Left kidney (tissue), 8 donors: ENCODE results near the gene PKD1L1. TPM values are rescaled to one million over a fixed set of nuclear protein-coding genes. Genes with fewer than 3 reads are reported as not detected.
A peak's percentile ranks its signal among the peaks of the same experiment; 100 is the strongest.
"Not testable (repeated sequence)": the region's sequence is repeated elsewhere in the genome, so short reads cannot be mapped to it uniquely, and the experiment has no call there.

Experiments
- DNase-seq: peaks from one replicate; pipeline ENCODE4 v3.0.0-alpha.2; 2013
- long read RNA-seq, 8 donors: transcript quantifications; one replicate each; lab custom pipeline, GENCODE V29; 2026
- polyA plus RNA-seq: library from polyadenylated mRNA; unstranded; fragments of 120-200 nt; gene quantifications from one replicate; pipeline ENCODE4 v1.2.1, GENCODE V29; 2013; ENCODE audit not compliant: insufficient read length

The PKD1L1 gene, protein sequence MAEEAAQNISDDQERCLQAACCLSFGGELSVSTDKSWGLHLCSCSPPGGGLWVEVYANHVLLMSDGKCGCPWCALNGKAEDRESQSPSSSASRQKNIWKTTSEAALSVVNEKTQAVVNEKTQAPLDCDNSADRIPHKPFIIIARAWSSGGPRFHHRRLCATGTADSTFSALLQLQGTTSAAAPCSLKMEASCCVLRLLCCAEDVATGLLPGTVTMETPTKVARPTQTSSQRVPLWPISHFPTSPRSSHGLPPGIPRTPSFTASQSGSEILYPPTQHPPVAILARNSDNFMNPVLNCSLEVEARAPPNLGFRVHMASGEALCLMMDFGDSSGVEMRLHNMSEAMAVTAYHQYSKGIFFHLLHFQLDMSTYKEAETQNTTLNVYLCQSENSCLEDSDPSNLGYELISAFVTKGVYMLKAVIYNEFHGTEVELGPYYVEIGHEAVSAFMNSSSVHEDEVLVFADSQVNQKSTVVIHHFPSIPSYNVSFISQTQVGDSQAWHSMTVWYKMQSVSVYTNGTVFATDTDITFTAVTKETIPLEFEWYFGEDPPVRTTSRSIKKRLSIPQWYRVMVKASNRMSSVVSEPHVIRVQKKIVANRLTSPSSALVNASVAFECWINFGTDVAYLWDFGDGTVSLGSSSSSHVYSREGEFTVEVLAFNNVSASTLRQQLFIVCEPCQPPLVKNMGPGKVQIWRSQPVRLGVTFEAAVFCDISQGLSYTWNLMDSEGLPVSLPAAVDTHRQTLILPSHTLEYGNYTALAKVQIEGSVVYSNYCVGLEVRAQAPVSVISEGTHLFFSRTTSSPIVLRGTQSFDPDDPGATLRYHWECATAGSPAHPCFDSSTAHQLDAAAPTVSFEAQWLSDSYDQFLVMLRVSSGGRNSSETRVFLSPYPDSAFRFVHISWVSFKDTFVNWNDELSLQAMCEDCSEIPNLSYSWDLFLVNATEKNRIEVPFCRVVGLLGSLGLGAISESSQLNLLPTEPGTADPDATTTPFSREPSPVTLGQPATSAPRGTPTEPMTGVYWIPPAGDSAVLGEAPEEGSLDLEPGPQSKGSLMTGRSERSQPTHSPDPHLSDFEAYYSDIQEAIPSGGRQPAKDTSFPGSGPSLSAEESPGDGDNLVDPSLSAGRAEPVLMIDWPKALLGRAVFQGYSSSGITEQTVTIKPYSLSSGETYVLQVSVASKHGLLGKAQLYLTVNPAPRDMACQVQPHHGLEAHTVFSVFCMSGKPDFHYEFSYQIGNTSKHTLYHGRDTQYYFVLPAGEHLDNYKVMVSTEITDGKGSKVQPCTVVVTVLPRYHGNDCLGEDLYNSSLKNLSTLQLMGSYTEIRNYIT (N-terminal part only)
- polyA plus RNA-seq = 0.32 TPM
- long read RNA-seq, donor 1 = 0 reads
- long read RNA-seq, donor 2 = 0 reads
- long read RNA-seq, donor 3 = 0 reads
- long read RNA-seq, donor 4 = 0 reads
- long read RNA-seq, donor 5 = 0 reads
- long read RNA-seq, donor 6 = 0 reads
- long read RNA-seq, donor 7 = 0 reads
- long read RNA-seq, donor 8 = 0 reads

DNA sequence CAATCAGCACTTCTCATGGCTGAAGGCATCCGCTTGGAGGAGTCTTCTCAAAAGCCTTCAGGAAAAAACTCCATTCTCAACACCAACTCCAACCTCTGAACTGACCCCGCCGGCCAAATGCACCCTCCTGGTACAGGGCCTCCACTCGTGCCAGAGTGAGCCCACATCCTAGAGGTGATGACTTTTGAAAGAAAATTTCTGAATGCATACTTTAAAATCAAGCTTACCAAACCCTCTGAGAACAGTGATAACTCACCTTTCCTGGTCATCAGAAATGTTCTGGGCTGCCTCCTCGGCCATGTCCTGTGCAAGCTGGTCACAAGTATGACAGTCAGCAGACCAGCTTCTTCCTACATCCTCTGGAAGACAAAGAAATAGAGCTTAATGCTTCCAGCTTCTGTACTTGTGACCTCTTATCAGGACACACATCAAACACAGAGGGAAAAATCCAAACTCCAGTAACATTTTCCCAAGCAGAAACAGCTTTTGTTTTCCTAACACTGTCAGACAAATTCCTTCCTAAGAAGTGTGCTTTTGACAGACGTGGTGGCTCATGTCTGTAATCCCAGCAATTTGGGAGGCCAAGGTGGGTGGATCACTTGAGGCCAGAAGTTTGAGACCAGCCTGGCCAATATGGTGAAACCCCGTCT, at the start of gene PKD1L1:
TSS of gene PKD1L1 (minus strand) at position 326 of the 650 bp plus-strand sequence. CDS start at position 300, 26 bp downstream.
- no peak for DNase-seq

DNA sequence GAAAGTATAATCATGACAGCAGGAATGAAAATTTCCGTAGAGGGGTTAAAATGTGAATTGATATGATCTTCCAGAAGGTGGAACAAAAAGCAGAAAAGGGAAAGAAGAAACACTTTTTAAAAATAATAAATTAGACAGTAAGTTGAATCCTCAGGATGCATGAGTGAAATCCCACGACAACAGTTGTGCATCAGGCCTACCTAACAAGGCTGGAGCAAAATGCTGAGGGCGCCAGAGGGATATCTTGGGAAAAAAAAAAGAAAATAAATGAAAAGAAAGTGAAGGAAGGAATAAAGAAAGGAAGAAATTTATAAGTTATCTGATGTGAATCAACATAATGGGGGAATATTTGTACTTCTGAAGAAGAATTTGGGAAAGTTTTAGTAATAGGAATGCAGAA, 44.2 kb upstream of the PKD1L1 start:
- DNase-seq = no peak

DNA sequence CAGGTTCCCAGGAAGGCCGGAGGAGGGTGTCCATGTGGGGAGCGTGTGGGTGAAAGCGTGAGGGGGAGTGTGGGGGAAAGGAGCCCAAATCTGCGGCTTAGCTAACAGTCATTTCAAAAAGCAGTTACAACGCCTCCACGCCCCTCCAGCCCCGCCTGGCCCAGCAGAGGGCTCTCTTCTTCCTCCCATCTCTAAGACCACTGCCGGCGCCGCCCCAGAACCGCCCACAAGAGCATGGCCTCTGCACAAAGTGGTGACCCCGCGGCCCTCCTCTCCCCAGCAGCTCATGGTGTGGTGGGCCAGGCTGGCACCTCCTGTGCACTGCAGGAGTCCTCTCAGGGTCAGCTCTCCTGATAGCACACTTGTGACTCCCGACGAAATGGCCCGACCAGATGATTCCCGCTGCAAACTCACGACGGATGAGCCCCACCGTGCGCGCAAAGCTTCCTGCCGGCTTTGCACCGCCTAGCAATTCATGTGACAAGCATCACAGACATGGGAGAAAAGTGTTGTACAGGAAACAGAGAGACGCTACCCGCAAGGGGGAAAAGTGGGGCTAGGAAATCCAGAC, 43.6 kb upstream of the PKD1L1 start:
- DNase-seq = peak; percentile 66

DNA sequence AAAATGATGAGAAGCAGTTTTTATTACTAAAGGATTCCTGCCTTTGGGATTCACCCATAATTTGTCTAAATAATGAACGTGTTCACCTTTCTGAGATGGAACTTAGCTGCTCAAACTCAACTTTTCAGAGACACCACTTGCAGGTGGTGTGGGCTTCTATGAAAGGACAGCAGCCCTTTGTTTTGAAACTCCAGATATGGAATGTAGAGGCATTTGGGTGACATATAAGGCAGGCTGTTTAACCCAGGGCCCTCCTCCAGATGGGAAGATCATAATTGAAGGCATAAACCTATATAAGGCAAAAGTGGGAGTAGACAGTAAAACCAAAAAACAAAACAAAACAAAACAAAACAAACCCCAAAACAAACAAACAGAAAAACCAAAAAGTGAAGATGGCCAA, 43.0 kb upstream of the PKD1L1 start:
- DNase-seq = no peak

DNA sequence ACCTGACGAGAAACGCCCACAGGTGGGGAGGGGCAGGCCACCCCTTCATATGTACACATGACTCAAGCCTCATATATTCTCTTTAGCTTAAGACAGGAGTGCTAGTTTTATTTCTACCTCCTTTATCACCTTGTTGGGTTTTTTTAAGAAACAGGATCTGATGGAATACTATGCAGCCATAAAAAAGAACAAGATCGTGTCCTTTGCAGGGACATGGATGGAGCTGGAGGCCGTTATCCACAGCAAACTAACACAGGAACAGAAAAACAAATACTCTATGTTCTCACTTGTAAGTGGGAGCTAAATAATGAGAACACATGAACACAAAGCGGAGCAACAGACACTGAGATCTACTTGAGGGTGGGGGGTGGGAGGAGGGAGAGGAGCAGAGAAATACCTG, 42.3 kb upstream of the PKD1L1 start:
- no peak for DNase-seq

DNA sequence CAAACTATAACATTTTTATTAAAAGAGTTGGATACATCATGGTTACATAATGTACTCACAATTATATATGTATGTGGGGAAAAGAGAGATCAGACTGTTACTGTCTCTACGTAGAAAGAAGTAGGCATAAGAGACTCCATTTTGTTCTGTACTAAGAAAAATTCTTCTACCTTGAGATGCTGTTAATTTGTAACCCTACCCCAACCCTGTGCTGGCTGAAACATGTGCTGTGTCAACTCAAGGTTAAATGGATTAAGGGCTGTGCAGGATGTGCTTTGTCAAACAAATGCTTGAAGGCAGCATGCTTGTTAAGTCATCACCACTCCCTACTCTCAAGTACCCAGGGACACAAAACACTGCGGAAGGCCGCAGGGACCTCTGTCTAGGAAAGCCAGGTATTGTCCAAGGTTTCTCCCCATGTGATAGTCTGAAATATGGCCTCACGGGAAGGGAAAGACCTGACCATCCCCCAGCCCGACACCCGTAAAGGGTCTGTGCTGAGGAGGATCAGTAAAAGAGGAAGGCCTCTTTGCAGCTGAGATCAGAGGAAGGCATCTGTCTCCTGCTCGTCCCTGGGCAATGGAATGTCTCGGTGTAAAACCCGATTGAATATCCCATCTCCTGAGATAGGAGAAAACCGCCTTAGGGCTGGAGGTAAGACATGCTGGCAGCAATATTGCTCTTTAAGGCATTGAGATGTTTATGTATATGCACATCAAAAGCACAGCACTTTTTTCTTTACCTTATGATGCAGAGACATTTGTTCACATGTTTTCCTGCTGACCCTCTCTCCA, 41.5 kb upstream of the PKD1L1 start:
- not testable (repeated sequence) for DNase-seq

DNA sequence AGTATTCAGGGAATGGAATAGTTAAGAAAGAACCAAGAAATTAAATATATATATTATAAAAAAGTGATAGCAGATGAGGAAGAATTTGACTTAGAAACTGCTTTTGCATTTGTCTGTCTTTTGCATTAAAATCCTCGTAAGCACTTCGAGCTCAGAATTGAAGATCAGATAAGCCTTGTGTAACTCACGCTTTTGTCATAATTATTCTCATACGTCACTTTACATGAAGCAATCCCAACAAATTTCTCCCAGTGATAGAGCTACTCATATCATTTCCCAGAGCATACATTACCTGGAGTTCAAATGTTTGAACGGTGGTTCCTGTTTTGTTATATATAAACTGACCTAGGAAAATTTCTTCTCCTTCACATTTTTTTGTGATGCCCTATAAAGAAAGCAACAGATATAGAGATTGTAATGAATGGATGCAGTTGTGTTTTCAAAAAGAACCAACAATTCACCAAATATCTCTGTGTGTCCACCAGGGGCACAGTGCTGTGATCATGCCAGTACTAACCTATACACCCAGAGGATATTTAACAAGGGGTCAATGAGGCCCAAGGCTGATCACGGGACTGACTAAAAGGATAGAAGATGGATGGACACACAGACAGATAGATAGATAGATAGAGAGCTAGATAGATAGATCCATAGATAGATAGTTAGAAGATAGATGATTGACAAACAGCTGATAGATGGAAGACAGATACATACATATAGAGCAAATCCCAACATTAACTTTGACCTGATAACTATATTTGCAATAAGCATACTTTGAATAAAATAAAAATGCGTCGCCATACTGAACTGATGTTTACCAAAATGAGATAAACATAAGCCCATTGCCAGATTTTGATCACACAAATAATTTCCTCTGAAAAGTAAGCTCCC, 40.5 kb upstream of the PKD1L1 start:
- no peak for DNase-seq

DNA sequence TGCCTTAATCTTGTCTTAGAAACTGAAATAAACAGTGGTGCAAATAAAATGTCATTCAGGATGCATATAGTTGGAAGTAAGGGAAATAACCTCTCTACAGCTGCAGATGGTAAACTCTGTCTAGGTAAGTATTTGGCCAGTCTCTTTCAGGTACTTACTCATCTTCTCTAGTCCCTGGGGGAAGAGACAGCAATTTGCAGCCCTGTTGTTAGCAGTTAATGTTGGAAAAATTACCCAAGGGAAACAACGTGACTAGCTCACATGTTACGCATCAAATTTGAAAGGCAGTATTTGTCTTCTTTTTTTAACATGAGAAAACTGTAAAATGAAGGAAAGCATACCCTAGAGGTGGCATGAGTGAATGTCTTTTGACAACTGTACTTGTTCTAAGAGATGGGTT, 34.3 kb upstream of the PKD1L1 start:
- no peak for DNase-seq

DNA sequence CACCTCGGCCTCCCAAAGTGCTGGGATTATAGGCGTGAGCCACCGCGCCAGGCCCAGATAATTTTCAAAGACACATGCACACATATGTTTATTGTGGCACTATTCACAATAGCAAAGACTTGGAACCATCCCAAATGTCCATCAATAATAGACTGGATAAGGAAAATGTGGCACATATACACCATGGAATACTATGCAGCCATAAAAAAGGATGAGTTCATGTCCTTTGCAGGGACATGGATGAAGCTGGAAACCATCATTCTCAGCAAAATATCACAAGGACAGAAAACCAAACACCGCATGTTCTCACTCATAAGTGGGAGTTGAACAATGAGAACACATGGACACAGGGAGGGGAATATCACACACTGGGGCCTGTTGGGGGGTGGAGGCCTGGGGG, 32.4 kb upstream of the PKD1L1 start:
- not testable (repeated sequence) for DNase-seq

DNA sequence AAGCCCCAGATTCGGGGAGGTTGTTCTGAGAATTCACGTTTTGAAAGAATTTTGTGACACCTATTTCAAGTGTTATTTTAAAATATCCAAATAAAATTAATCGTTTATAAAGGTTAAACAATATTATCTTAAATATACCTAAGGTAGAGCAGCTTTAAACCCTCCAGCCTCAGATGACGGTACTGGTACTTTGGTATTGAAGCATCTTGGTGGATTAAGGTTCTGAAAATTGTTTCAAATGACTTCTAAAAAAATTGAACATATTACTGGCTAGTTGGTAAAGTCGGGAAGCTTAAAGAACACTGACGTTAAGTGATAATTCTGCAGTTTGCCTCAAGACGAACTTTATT, 31.5 kb upstream of the PKD1L1 start:
- DNase-seq = no peak

DNA sequence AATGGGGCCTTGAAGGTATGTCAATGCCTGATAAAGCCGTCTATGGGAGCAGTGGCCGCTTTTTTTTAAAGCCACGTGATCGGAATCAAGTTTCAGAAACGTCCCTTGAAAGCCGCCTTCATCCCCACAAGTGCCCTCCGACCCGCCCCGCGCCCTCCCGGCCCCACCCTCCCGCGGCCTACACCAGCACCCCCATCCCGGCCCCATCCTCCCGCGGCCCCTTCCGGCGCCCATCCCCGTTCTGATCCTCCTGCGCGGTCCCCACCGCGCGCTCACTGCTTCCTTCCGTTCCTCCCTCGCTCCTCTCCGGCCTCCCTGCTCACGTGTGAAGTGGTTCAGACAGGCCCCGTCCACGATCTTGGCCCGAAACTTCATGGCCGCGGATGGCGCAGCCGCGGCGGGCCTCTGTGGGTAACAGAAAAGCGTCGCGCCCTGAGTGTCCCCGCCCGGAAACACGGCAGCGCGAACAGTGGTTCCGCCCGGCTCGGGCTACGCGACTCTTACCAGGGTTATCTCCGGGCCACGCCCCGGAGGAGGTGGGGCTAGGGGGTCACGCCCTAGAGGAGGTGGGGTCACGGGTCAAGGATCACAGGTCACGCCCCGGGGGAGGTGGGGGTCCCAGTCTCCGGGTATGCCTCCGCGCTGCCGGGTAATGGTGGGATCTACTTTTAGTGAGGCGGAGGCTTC, 31.0 kb upstream of the PKD1L1 start, which contains the start of gene HUS1:
TSS of gene HUS1 (minus strand) at position 471 of the 687 bp plus-strand sequence. CDS start at position 375, 96 bp downstream.
- DNase-seq = peak; percentile 84

DNA sequence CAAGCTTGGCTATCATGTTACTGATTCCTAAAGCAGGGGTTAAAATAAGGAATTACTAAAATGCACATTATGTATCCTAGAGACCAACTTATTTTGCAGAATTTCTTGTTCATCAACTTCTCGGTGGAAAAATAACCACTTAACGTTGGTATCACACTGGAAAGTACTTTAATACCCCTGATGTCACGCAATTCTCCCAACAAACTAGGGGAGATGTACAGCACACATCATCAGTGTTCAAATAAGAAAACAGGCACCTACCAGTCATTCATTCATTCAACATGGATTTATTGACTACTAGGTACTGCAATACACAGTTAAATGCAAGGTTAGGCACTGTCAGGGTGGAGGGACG, 30.5 kb upstream of the PKD1L1 start:
- no peak for DNase-seq

DNA sequence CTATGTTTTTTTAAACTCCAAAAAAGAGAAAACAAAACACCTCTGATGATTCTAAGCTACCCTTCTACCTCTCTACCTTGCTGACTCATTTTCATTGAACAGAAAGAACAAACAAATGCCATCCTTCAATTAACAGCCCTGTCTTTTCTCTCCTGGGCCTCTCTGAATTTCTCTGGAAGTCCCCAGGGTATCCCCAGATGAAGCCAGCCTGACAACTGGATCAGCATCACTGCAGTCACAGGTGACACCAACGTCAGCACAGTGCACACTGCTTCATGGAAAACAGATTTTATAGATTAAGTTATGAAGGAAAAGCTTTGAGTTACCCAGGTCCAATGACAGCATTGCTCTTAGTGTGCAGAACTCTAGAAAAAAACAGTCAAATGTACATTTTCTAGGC, 25.5 kb upstream of the PKD1L1 start:
- no peak for DNase-seq

DNA sequence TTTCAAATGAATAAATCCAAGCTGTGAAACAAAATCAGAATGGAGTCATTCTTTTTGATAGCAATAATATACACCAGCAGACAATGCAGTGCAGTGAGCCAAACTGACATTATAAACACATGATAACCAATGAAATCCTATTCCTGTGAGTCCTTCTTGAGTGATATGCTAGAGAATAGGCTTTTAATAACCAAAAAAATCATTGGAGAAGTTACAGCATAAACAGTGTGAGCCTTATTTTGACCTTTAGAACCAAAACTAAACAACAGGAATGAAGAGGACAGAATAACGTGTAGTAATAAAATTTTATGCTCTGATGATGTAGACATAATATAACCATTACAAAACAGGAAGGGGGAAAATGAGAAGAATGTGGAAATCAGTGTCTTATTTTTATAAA, 22.5 kb upstream of the PKD1L1 start:
- DNase-seq = no peak

DNA sequence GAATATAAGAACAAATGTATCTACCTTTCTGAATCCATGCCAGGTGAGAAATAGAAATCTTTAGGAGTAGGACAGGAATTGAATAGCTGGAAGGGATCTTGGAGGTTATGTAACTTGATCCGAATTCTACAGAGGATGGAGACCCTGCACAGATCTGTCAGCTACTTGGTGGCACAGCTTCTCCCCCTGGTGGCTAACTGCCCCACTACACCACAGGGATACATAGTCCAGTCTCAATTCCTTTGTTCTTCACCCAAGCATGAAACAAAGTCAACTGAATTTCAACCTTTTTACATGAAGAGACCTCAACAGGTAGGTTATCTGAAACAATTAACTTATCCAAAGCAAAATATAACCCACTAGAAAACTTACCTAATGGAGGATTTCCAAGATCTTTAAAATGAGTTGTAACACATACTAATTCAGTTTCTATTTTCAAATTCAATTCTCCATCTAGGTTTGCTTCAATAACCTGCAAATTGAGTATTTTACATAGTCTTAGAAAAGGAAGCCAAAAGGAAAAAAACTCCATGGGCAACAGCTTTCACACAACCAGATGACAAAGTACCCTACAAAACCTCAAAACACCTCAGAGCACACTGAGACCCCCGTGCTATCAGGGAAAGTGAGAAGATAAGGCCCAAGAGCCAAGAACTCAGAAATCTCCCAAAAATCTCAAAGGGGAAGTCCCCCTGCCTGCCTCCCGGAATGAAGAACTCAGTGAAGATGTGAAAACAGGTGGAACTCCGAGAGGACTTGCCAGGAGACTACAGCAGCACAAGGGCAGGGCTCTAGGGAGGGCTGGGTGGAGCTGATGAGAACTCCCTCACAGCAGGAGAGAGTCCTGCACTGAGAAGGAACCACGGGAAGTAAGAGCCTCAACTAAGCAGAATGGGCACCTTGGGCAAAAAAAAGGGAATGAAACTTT, 20.8 kb upstream of the PKD1L1 start:
- DNase-seq = peak; percentile 73

DNA sequence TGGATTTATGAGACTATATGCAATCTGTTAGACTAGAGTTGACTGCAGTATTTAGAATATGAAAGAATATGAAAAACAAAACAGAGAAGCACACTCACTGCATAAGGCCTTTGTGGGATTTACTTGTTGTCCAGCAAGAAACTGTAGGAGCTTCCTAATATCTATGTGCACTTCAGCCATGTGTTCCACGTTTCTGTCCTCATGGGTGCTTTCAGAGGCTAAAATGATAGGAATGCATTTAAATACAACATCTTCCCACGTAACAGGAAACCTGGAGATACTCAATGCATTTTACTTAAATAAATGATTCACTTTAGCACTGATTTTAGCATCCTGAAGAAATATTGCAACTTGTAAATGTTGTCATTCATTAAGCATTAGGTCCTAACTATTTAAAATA, 19.4 kb upstream of the PKD1L1 start:
- no peak for DNase-seq

DNA sequence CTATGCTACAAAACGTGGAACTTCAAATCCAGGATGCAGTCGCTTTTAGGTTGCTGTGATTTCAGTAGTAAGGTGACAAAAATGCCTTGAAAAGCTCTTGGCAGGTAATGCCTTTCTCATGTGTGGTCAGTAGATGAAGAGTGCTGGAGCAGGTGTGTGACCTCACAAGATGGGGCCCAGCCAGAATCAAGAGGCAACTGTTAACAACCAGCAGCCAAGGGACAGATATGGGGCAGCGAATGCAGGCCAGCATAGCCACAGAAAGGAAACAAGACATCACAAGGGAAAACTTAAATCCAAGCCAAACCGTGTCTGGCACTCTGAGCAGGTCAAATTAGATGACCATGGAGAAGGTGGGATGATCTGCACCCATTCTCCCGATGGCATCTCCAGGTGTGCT, 18.9 kb upstream of the PKD1L1 start:
- DNase-seq = no peak
